Kidney (tissue), 14 donors: ENCODE measurements around the gene ANKS1B. TPM values are rescaled to one million over a fixed set of nuclear protein-coding genes. Genes with fewer than 3 reads are reported as not detected.

Experiments
- DNase-seq, 5 donors: peaks; one replicate each; pipeline ENCODE4 v3.0.0-alpha.2; 2013 to 2020
- FAIRE-seq: peaks from 2 replicates; lab custom pipeline; 2012; peaks lifted over from hg19 to GRCh38; lab: Jason Lieb, UNC
- H3K27ac ChIP-seq, 2 donors: one replicate each; pipeline ENCODE4 v1.7.0; 2013; ENCODE audit warnings: low read depth in 2 of 2, low read length in 2 of 2, inconsistent platforms in 1 of 2
- H3K27me3 ChIP-seq: one replicate; pipeline ENCODE4 v1.7.1; 2013; ENCODE audit warnings: low read length, inconsistent platforms; ENCODE audit not compliant: control insufficient read depth, insufficient read depth
- H3K36me3 ChIP-seq, 3 donors: one replicate each; pipeline versions ENCODE4 v1.7.0 to v1.7.1; 2013; ENCODE audit warnings: low read length in 3 of 3, control low read depth in 1 of 3, inconsistent platforms in 1 of 3; ENCODE audit not compliant: insufficient read depth in 3 of 3, control insufficient read depth in 2 of 3
- H3K4me1 ChIP-seq, 3 donors: one replicate each; pipeline versions ENCODE4 v1.7.0 to v1.7.1; 2013; ENCODE audit warnings: low read length in 3 of 3, inconsistent platforms in 1 of 3, low read depth in 1 of 3; ENCODE audit not compliant: control insufficient read depth in 2 of 3, insufficient read depth in 2 of 3
- H3K4me3 ChIP-seq, 3 donors: one replicate each; pipeline versions ENCODE4 v1.7.0 to v1.8.1; 2013; ENCODE audit warnings: low read length in 3 of 3, control low read depth in 1 of 3, inconsistent platforms in 1 of 3
- H3K9ac ChIP-seq, 3 donors: one replicate each; pipeline versions ENCODE4 v1.7.0 to v1.7.1; 2013; ENCODE audit warnings: low read length in 3 of 3, control low read depth in 1 of 3, inconsistent platforms in 1 of 3
- H3K9me3 ChIP-seq, 3 donors: one replicate each; pipeline versions ENCODE4 v1.7.0 to v1.7.1; 2013; ENCODE audit warnings: low read length in 3 of 3, control low read depth in 1 of 3, inconsistent platforms in 1 of 3; ENCODE audit not compliant: control insufficient read depth in 2 of 3, insufficient read depth in 1 of 3
- CTCF ChIP-seq: IDR thresholded peaks from 3 replicates; pipeline ENCODE4 v1.5.1; 2012; ENCODE audit warnings: mild to moderate bottlenecking, moderate library complexity, borderline replicate concordance; ENCODE audit not compliant: insufficient read depth; ENCODE audit errors: extremely low read depth
- intact Hi-C: fragments of 100-400 bp; cut with DNase I; formaldehyde crosslinking; loops from one replicate; pipeline ENCODE4 v1.11.1; 2022
- polyA plus RNA-seq: library from polyadenylated mRNA; stranded (reverse); fragments of 350-450 nt; fragmentation: Illumina TruSeq; extraction: RNeasy Lipid Tissue Mini Kit (QIAGEN cat#74804); gene quantifications from one replicate; pipeline ENCODE4 v1.2.3, GENCODE V29; 2014; ENCODE audit warnings: low read depth, low replicate concordance; ENCODE audit not compliant: insufficient read depth
- total RNA-seq: library from RNA; stranded (reverse); fragmentation: NEBNext Ultra II Directional; extraction: Animal tissue kit (Norgen Biotek cat#: 25700); gene quantifications from one replicate; pipeline ENCODE4 v1.2.1, GENCODE V29; 2021
- donor health status: control.
- donor health status: control.
- donor health status: control.
- donor health status: control.
- donor health status: control.
- donor health status: DM: yes; HTN: yes; CAD: no.
- donor health status: Normal renal cell carcinoma (clear cell type).

ANKS1B gene
- total and polyA plus RNA-seq, 2 donors from 2014 or later: 1.7 to 5.8 TPM

DNA sequence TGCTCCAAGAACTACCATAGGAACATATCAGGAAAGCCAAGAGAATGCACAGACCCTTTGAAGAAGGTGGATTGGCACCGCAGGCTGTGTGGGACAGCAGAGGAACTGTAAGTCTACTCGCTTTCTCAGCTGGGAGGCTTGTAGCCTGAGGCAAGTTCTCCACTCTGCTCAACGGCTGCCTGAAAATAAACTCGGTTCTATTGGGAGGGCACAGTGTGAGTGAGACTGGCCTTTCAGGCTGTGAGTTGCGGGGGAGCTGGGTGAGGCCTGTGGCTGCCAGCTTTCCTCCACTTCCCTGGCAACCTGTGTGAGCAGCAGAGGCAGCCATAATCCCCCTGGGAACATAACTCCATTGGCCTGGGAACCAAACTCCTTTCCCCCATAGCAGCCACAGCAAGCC lies 132.1 kb downstream of the ANKS1B start:
- no peaks in the 10 kb centered on the region for H3K27me3 ChIP-seq
- H3K27ac ChIP-seq: no peak overlapping the region
- TF ChIP-seq CTCF: no peak
- peaks cover 0 to 3% (median 0%) of the 10 kb centered on the region in 3 donors for H3K9me3 ChIP-seq
- no peak overlapping the region for H3K4me3 ChIP-seq
- H3K4me1 ChIP-seq: no peaks in the 10 kb centered on the region
- intact Hi-C loops: no loop called here
- no peak for FAIRE-seq
- DNase-seq: no peak
- H3K9ac ChIP-seq: no peak overlapping the region
- H3K36me3 ChIP-seq: no peaks in the 10 kb centered on the region

DNA sequence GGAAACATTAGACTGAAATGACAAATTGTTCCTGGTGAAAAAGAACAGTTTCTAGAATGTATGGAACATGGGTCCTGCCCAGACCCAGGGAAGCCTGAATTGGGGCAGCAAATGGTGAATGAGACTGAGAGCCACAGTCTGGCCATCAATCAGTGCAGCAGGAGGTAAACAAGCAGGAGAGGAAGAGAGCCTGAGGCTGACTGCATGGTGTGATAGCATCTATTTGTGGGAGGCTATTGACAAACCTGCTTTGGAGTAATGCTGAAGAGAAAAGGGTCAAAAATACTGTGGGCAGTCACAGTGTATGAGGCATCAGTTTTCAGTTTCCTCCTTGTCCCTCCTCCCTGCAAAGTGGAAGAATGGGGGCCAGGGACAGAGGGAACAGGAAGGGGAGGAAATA lies 136.8 kb downstream of the ANKS1B start:
- H3K36me3 ChIP-seq: no peaks in the 10 kb centered on the region
- intact Hi-C loops: no loop called here
- H3K4me3 ChIP-seq: no peak overlapping the region
- no peak overlapping the region for H3K27ac ChIP-seq
- no peaks in the 10 kb centered on the region for H3K9me3 ChIP-seq
- no peaks in the 10 kb centered on the region for H3K4me1 ChIP-seq
- TF ChIP-seq CTCF: no peak
- DNase-seq (no peak), FAIRE-seq (no peak)
- no peak overlapping the region for H3K9ac ChIP-seq
- no peaks in the 10 kb centered on the region for H3K27me3 ChIP-seq

DNA sequence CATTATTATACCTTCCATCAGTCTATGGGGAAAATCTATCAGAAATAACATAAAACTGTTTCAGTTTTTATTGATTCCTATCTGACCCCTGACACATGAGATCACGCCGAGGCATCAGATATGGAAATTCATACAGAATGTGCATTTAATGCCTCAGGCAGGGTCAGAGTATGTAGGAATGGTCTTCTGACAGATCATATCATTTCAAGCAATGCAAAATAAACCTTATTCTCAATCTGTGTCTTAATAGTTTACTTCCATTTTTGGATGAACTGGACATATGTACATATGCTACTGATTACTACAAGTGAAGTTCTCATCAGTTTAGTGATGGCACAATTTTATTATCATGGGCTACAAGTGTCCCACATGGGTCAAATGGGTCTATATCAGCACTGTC lies 150.0 kb downstream of the ANKS1B start:
- Histone ChIP-seq H3K4me1 (no peaks in the 10 kb centered on the region), H3K36me3 (no peaks in the 10 kb centered on the region), H3K9ac (no peak overlapping the region), H3K9me3 (no peaks in the 10 kb centered on the region), H3K27ac (no peak overlapping the region), H3K4me3 (no peak overlapping the region), H3K27me3 (no peaks in the 10 kb centered on the region)
- FAIRE-seq (no peak), DNase-seq (no peak)
- intact Hi-C loops: no loop called here
- TF ChIP-seq CTCF: no peak

DNA sequence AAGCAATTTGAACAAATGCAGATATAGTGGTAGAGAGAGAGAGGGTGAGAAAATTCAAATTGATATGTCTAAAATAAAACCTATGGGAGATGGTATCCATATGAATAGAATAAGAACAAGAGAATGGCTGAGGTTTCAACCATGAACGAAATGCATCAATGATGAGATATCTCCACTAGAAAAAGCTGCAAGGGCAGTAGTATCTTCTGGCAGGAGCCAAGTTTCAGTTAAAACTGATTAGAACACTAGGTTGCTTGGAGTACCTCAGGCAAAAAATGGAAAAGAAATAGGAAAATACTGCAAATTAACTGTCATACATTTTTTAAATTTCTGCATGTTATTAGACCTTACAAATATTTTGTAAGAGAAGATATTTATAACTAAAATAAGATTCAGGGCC lies 151.3 kb downstream of the ANKS1B start:
- FAIRE-seq: no peak

More for the DNA sequence above, 151.3 kb downstream of the ANKS1B start:
- no peak overlapping the region for H3K4me3 ChIP-seq
- no peaks in the 10 kb centered on the region for H3K4me1 ChIP-seq
- intact Hi-C loops: no loop called here
- H3K27ac ChIP-seq: no peak overlapping the region
- H3K27me3 ChIP-seq: no peaks in the 10 kb centered on the region
- no peak for TF ChIP-seq CTCF
- H3K9ac ChIP-seq: no peak overlapping the region
- no peak for DNase-seq
- H3K36me3 ChIP-seq: no peaks in the 10 kb centered on the region
- H3K9me3 ChIP-seq: no peaks in the 10 kb centered on the region
